GM12892 (cell line): Measurements from ENCODE around the gene FKBP15.
A peak's percentile ranks its signal among the peaks of the same experiment; 100 is the strongest.

ENCODE experiments used
- DNase-seq: peaks from one replicate; pipeline ENCODE4 v3.0.0; 2011; ENCODE audit not compliant: insufficient read length
- FAIRE-seq: peaks from 2 replicates; lab custom pipeline; 2011; peaks lifted over from hg19 to GRCh38; lab: Jason Lieb, UNC
- POLR2A ChIP-seq: IDR thresholded peaks from 2 replicates; pipeline ENCODE4 v1.6.1; 2011; ENCODE audit warnings: low read depth, low read length, control low read depth
- POLR2AphosphoS5 ChIP-seq: IDR thresholded peaks from 2 replicates; pipeline ENCODE4 v1.6.1; 2011; ENCODE audit warnings: low read depth, low read length, control low read depth
- TAF1 ChIP-seq: IDR thresholded peaks from 2 replicates; pipeline ENCODE4 v1.6.1; 2011; ENCODE audit warnings: low read depth, mild to moderate bottlenecking, control low read depth, low read length, borderline replicate concordance

FKBP15 gene

GRCh38 chr9:113199683-113200329 lies 21.3 kb downstream of the FKBP15 start:
- TF ChIP-seq POLR2A, result no peak
- TF ChIP-seq POLR2AphosphoS5, result no peak
- TF ChIP-seq TAF1, result no peak
- DNase-seq, result no peak
- peak; percentile 38 for FAIRE-seq

- TF ChIP-seq POLR2AphosphoS5 (no peak), POLR2A (no peak), TAF1 (no peak)
- DNase-seq (no peak), FAIRE-seq (no peak)
These were observed 28.6 kb downstream of the FKBP15 start for GRCh38 chr9:113192455-113192854.

DNA sequence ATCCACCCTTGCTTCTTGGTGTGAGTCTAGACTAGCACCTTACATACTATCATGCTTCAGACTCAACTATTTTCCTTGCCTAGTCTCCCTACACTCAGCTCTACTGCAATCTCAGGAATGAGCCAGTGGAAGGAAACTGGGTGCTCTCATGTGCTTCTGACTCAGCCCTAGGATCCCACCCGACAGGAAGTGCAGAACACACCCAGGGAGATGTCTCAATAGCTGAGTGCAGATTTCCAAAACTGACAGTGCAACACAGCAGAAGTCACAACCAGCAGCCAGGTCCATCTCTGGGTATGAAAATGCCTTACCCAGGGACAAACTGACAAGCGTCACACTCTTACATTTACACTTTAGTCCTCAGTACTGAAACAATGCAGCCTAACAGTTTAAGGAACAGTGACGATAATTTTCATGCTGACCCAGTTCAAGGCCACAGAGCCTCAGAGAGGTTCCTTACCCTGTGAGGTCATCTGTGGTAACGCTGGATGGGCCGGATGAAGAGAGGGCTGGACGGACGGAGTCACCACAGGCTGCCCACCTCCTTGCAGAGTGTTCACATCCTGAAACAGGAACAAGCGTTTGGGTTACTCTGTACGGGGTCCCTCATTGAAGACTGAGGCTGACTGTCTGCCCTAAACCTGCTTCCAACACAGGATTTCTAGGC lies 33.0 kb downstream of the FKBP15 start:
- no peak for DNase-seq
- no peak for FAIRE-seq
- TF ChIP-seq POLR2AphosphoS5 (no peak), TAF1 (no peak), POLR2A (no peak)

GRCh38 chr9:113186137-113186755 lies 34.8 kb downstream of the FKBP15 start:
- no peak for TF ChIP-seq POLR2AphosphoS5
- no peak for TF ChIP-seq POLR2A
- no peak for TF ChIP-seq TAF1
- DNase-seq (no peak), FAIRE-seq (no peak)

- FAIRE-seq, result no peak
- no peak for DNase-seq
- TF ChIP-seq TAF1, result no peak
- TF ChIP-seq POLR2A, result no peak
- TF ChIP-seq POLR2AphosphoS5, result no peak
These were observed 35.8 kb downstream of the FKBP15 start for GRCh38 chr9:113185271-113185670.

GRCh38 chr9:113184539-113184938 lies 36.5 kb downstream of the FKBP15 start:
- FAIRE-seq (no peak), DNase-seq (no peak)
- TF ChIP-seq TAF1, result no peak
- no peak for TF ChIP-seq POLR2A
- no peak for TF ChIP-seq POLR2AphosphoS5

- no peak for TF ChIP-seq POLR2A
- TF ChIP-seq TAF1, result no peak
- no peak for TF ChIP-seq POLR2AphosphoS5
- DNase-seq, result no peak
- FAIRE-seq, result no peak
These were observed 37.1 kb downstream of the FKBP15 start for GRCh38 chr9:113183956-113184488.

GRCh38 chr9:113181165-113181564 lies 39.9 kb downstream of the FKBP15 start:
- DNase-seq, result no peak
- no peak for FAIRE-seq
- TF ChIP-seq POLR2A, result no peak
- no peak for TF ChIP-seq TAF1
- TF ChIP-seq POLR2AphosphoS5, result no peak

- FAIRE-seq, result no peak
These were observed 41.2 kb downstream of the FKBP15 start for GRCh38 chr9:113179839-113180238.

DNA sequence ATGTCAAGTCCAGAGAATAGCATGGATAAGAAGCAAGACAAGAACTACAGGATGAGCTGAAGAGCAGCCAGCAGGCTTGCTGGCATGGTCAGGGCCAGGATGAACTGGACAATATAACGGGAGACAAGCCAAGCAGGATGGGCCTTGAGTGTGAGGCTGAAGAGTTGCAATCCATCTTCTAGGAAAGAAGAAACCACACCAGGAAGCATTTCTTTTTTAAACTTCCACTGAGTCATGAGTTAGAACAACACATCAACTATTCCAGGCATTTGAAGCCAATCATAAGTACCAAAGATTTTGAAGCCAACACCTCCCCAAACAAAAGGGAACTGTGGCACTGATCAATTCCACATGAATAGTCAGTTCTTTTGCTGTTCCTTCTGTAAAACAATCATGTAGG lies 43.0 kb downstream of the FKBP15 start:
- TF ChIP-seq POLR2AphosphoS5, result no peak
- TF ChIP-seq TAF1, result no peak
- TF ChIP-seq POLR2A, result no peak
- DNase-seq, result no peak
- FAIRE-seq, result no peak

More at GRCh38 chr9:113179839-113180238, 41.2 kb downstream of the FKBP15 start:
- no peak for DNase-seq
- TF ChIP-seq TAF1, result no peak
- TF ChIP-seq POLR2A, result no peak
- no peak for TF ChIP-seq POLR2AphosphoS5

- TF ChIP-seq TAF1 (no peak), POLR2A (no peak), POLR2AphosphoS5 (no peak)
- FAIRE-seq, result no peak
- no peak for DNase-seq
These were observed 43.8 kb downstream of the FKBP15 start for GRCh38 chr9:113177251-113177650.
